Activated T-cell treated with anti-CD3 and anti-CD28 coated beads for 4 hours (primary cell): ENCODE results near the gene TIA1.
"Not testable (repeated sequence)": the region's sequence is repeated elsewhere in the genome, so short reads cannot be mapped to it uniquely, and the experiment has no call there.

Source experiments
- DNase-seq: peaks from one replicate; pipeline ENCODE4 v3.0.0-alpha.2; 2020

Gene TIA1

GRCh38 chr2:70214365-70214764 is 34.1 kb downstream of the TIA1 start:
- DNase-seq = no peak

GRCh38 chr2:70212298-70212932 is 36.0 kb downstream of the TIA1 start:
- DNase-seq = no peak

- DNase-seq = no peak
These were observed 36.8 kb downstream of the TIA1 start for GRCh38 chr2:70211595-70211994.

DNA sequence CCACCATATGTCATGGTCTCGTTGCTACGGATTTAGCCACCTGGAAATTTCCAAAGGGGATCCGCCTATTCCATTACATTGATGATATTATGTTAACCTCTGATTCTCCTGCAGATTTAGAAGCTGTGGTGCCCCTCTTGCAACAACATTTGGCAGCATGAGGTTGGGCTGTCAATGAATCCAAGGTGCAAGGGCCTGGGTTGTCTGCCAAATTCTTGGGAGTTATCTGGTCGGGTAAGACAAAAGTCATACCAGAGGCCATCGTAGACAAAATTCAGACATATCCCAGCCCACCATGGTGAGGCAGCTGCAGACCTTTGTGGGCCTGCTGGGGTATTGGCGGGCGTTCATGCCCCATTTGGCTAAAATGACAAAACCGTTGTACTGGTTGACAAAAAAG is 44.0 kb downstream of the TIA1 start:
- DNase-seq = no peak

GRCh38 chr2:70203086-70203485 is 45.3 kb downstream of the TIA1 start:
- DNase-seq = no peak

DNA sequence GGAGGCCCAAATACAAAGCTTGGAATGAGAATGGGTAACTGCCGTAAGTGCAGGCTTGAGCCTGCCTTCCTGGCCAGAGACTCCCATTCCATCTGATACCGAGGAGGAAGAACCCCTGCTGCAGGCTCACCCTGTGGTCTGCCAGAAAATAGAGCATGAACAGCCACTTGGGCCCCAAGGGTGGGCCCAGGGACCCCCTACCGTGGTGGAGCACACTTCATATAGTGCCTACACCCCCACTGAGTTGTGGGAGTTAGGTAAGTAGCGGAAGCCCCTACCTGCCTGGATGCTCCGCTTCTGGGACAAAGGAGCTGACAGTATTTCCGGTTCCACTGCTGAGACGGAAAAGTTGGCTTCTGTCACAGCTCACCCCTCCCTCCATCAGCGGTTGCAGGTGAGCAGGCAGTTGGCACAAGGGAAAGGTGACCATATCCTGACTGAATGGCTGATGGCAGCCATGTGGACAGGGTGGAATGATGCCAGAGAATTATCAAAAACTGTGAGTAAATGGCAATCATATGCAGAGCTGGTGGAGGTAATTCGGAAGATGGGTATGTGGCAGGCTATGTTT is 46.1 kb downstream of the TIA1 start:
- DNase-seq = no peak

- no peak for DNase-seq
These were observed 46.6 kb downstream of the TIA1 start for GRCh38 chr2:70201831-70202230.

DNA sequence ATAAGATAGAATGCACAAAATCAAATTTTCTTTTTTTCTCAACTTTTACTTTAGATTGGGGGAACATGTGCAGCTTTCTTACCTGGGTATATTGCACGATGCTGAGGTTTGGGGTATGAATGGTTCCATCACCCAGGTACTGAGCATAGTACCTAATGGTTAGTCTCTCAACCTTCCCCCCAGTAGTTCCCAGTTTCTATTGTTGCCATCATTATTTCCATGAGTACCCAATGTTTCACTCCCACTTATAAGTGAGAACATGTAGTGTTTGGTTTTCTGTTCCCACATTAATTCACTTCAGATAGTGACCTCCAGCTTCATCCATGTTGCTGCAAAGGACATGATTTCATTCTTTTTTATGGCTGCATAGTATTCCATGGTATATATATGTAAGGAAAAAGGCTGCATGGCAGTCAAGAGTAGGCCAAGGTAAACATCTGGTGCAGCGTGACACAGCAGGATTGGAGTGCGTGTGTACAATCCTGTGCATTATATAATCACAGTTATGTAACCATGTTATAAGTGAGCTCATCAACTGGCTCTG is 47.1 kb downstream of the TIA1 start:
- no peak for DNase-seq

DNA sequence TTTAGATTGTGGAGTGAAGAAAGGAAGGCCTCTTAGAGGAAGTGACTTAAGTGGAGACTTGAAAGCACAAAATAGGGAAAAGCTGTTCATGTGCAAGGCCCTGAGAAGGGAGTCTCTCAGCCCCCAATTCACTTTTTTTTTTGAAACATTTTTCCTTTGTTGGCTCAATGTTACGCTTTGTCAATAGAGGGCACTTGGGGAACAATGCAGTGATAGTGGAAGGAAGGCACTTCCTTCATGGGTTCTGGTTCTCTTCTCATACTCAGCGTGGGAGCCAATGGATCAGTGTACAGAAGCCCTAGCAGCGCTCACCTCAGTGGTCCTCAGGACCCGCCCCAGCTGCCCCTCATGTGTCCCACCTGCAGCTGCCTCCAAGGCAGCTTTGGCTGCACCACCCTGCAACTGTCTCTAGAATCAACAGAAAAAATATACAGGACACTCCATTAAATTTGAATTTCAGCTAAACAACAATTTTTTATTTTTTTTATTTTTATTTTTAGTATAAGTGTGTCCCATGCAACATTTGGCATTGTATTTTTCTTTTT is 49.0 kb downstream of the TIA1 start:
- DNase-seq = no peak

DNA sequence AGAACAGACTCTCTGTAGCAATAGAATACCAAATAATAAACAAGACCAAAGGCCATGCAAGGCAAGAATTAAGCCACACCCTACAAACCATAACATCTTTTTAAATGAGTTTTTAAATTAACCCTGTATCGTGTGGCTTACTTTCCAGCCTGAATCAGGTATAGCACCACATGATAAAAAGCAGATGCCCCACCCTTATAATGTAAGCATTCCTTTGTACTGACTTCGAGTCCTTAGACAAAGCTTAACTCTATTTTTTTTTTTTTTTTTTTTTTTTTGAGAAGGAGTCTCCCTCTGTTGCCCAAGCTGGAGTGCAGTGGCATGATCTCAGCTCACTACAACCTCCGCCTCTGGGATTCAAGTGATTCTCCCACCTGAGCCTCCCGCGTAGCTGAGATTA is 55.9 kb downstream of the TIA1 start:
- DNase-seq = no peak

GRCh38 chr2:70191244-70191735 is 57.1 kb downstream of the TIA1 start:
- DNase-seq = no peak

DNA sequence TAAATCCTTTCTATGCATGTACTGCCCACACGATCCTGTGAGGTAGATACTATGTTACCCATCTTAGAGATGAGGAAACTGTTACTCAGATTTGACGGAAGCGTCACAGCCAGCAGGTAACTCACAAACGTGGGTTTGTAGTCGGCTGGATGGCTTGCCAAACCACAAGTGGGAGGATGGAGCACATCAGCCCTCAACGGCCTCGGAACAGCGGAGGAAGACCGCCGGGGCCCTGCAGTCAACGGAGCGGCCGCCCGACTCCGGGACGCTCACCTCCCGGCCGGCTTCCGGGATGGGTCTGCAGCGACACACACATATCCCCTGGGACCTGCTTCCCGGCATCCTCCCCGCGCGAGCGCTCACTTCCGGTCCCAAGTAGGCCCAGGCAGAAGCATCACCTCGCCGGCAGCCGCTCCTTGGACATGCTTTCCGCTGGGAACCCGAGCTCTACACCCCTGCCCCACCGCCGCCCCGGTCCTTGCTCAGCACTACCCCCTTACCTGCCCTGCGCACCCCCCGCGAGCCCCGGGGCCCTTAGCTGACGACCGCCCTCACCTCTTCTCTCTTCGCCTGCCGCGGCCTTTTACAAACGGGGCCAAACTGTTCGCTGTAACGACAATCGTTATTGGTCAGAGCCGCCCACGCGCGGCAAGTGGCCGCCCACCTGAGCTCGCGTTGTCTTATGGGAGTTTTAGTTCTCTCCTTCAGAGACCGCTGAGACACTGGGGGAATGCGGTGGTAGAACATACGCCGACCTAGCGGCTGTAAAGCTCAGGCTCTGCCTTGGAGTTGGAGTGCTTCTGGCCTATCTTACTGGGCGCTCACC is 57.8 kb downstream of the TIA1 start, which contains the start of gene C2orf42:
Gene C2orf42, minus strand, starts transcription at position 602 of the 826 bp plus-strand sequence. CDS start 9,034 bp downstream, outside the sequence.
- peak; percentile 95 for DNase-seq

- DNase-seq = no peak
These were observed 60.0 kb downstream of the TIA1 start for GRCh38 chr2:70188460-70188859.

- DNase-seq = not testable (repeated sequence)
These were observed 61.3 kb downstream of the TIA1 start for GRCh38 chr2:70187170-70187569.

GRCh38 chr2:70182689-70183088 is 65.7 kb downstream of the TIA1 start:
- no peak for DNase-seq

DNA sequence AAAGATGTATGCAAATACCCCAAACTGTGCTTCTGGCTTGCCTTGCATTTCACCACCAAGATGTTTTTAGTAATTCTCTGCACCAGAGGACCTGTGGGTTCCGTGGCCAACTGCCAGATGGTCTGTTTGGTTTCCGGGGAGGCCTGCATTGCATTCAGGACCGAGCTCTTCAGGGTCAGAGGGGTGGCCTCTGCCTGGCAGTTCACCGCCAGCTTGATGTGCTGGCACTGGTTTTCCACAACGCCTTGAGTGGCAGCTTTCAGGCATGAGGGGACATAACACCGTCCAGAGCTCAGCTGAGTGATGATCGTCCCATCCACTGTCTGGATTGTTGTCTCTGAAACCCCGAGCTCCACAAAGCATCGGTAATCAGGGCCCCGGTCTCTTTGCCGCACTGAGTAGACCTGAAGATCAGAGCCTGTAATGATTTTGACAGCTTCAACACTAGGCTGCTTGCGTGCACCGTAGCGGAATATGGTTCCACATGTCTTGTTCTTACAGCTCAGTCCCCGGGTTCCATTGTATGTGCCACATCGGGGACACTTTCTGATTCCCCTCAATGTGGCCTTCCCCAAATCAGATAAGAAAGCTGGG is 67.0 kb downstream of the TIA1 start:
- DNase-seq = no peak

GRCh38 chr2:70173520-70173919 is 74.9 kb downstream of the TIA1 start:
- no peak for DNase-seq

DNA sequence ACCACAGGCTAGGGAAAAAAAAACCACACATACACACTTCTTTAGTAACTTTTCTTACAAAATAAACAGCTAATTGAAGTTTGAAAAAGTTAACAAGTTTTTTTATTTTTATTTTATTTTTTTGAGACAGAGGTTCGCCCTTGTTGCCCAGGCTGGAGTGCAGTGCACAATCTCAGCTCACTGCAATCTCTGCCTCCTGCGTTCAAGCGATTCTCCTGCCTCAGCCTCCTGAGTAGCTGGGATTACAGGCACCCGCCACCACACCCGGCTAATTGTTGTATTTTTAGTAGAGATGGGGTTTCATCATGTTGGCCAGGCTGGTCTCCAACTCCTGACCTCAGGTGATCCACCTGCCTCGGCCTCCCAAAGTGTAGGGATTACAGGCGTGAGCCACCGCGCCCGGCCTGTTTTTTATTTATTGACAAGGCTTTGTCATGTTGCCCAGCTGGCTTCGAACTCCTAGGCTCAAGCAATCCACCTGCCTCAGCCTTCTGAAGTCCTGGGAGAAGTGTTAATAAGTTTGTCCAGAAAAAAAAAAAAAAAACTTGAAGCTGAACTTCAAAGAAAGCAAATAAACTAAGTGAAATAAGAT is 78.7 kb downstream of the TIA1 start:
- not testable (repeated sequence) for DNase-seq

DNA sequence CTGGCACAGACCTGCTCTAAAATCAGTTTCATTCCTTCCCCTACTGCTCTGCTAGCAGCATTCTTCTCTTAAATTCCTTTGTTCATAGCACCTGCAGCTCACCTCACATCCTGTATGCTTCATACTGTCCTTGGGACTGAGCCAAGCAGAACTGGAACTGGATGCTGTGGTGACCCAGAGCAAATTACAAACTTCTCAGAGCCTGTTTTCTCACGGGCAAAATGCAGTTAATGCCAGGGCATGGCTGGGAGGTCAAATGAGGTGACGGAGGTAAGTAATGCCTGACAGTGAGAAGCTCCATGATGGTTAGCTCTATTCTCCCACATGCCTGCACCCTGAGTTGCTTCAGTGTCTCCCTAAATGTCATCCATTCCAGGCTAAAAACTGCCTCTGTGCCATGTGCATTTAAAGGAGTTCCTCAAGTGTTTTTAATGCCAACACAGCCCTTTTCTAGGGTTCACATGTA is 87.3 kb downstream of the TIA1 start:
- DNase-seq = no peak

GRCh38 chr2:70160545-70160944 is 87.9 kb downstream of the TIA1 start:
- no peak for DNase-seq
